H9 (cell line): ENCODE measurements around the gene GPR150. TPM values are rescaled to one million over a fixed set of nuclear protein-coding genes. Genes with fewer than 3 reads are reported as not detected.

Experiments used
- DNase-seq: peaks from one replicate; pipeline ENCODE4 v3.0.0-alpha.2; 2017
- H2AFZ ChIP-seq: one replicate; pipeline ENCODE4 v1.6.1; 2013; ENCODE audit warnings: mild to moderate bottlenecking, low read length, control low read depth, moderate library complexity
- H2AK5ac ChIP-seq: 2 replicates; pipeline ENCODE4 v1.6.1; 2013; ENCODE audit warnings: low read length, control low read depth, mixed read lengths; ENCODE audit not compliant: insufficient read length
- H2BK120ac ChIP-seq: one replicate; pipeline ENCODE4 v1.6.1; 2013; ENCODE audit warnings: low read depth, mild to moderate bottlenecking, low read length, control low read depth, inconsistent platforms; ENCODE audit not compliant: poor library complexity, severe bottlenecking
- H2BK12ac ChIP-seq: 2 replicates; pipeline ENCODE4 v1.6.1; 2013; ENCODE audit warnings: low read length, control low read depth, mixed read lengths, low read depth; ENCODE audit not compliant: insufficient read length
- H2BK15ac ChIP-seq: 2 replicates; pipeline ENCODE4 v1.6.1; 2013; ENCODE audit warnings: low read depth, low read length, control low read depth
- H2BK20ac ChIP-seq: one replicate; pipeline ENCODE4 v1.6.1; 2013; ENCODE audit warnings: low read depth, mild to moderate bottlenecking, low read length, control low read depth, inconsistent platforms; ENCODE audit not compliant: poor library complexity, severe bottlenecking
- H2BK5ac ChIP-seq: 2 replicates; pipeline ENCODE4 v1.6.1; 2013; ENCODE audit warnings: low read length, control low read depth, mixed read lengths; ENCODE audit not compliant: insufficient read length
- H3K14ac ChIP-seq: 2 replicates; pipeline ENCODE4 v1.6.1; 2013; ENCODE audit warnings: low read length, control low read depth; ENCODE audit not compliant: insufficient read depth
- H3K18ac ChIP-seq: 2 replicates; pipeline ENCODE4 v1.6.1; 2013; ENCODE audit warnings: low read depth, mild to moderate bottlenecking, mixed read lengths, low read length, control low read depth; ENCODE audit not compliant: insufficient read length
- H3K23ac ChIP-seq: 2 replicates; pipeline ENCODE4 v1.6.1; 2013; ENCODE audit warnings: low read length, control low read depth, mixed read lengths, low read depth; ENCODE audit not compliant: insufficient read length
- H3K23me2 ChIP-seq: 2 replicates; pipeline ENCODE4 v1.6.1; 2013; ENCODE audit warnings: low read depth, mild to moderate bottlenecking, mixed read lengths, low read length, control low read depth; ENCODE audit not compliant: insufficient read length, poor library complexity, severe bottlenecking
- H3K27ac ChIP-seq: 2 replicates; pipeline ENCODE4 v1.5.1; 2013; ENCODE audit warnings: low read length, control low read depth, mixed read lengths, low read depth; ENCODE audit not compliant: insufficient read length
- H3K27me3 ChIP-seq: 2 replicates; pipeline ENCODE4 v1.6.1; 2013; ENCODE audit warnings: low read length, control low read depth, inconsistent platforms; ENCODE audit not compliant: insufficient read depth
- H3K4ac ChIP-seq: 2 replicates; pipeline ENCODE4 v1.6.1; 2013; ENCODE audit warnings: low read depth, mild to moderate bottlenecking, control low read depth, inconsistent platforms, low read length, moderate library complexity
- H3K4me1 ChIP-seq: 2 replicates; pipeline ENCODE4 v1.6.1; 2013; ENCODE audit warnings: low read length, control low read depth, inconsistent platforms; ENCODE audit not compliant: insufficient read depth
- H3K4me2 ChIP-seq: 2 replicates; pipeline ENCODE4 v1.6.1; 2013; ENCODE audit warnings: low read length, control low read depth, mixed read lengths; ENCODE audit not compliant: insufficient read length, insufficient read depth
- H3K56ac ChIP-seq: 2 replicates; pipeline ENCODE4 v1.6.1; 2013; ENCODE audit warnings: low read depth, mild to moderate bottlenecking, mixed read lengths, low read length, control low read depth; ENCODE audit not compliant: insufficient read length
- H3K79me1 ChIP-seq: 2 replicates; pipeline ENCODE4 v1.6.1; 2013; ENCODE audit warnings: low read depth, mild to moderate bottlenecking, moderate library complexity, low read length, control low read depth, inconsistent platforms; ENCODE audit not compliant: insufficient read depth, poor library complexity, severe bottlenecking
- H3K79me2 ChIP-seq: 2 replicates; pipeline ENCODE4 v1.6.1; 2013; ENCODE audit warnings: low read length, control low read depth, inconsistent platforms; ENCODE audit not compliant: insufficient read depth
- H3K9ac ChIP-seq: 2 replicates; pipeline ENCODE4 v1.6.1; 2013; ENCODE audit warnings: low read length, control low read depth, mixed read lengths; ENCODE audit not compliant: insufficient read length; ENCODE audit errors: extremely low read depth
- H3K9me3 ChIP-seq: one replicate; pipeline ENCODE4 v1.6.1; 2013; ENCODE audit warnings: low read depth, low read length, inconsistent platforms; ENCODE audit not compliant: control insufficient read depth
- H3T11ph ChIP-seq: one replicate; pipeline ENCODE4 v1.6.1; 2013; ENCODE audit warnings: mild to moderate bottlenecking, low read length, control low read depth, inconsistent platforms
- H4K20me1 ChIP-seq: one replicate; pipeline ENCODE4 v1.6.1; 2013; ENCODE audit not compliant: control insufficient read depth, insufficient read length, insufficient read depth
- H4K5ac ChIP-seq: 2 replicates; pipeline ENCODE4 v1.6.1; 2013; ENCODE audit warnings: low read depth, mild to moderate bottlenecking, mixed read lengths, low read length, control low read depth; ENCODE audit not compliant: insufficient read length
- H4K8ac ChIP-seq: replicated peaks from 2 replicates; pipeline ENCODE4 v1.6.1; 2013; ENCODE audit warnings: low read length, control low read depth, mixed read lengths, low read depth; ENCODE audit not compliant: insufficient read length
- H4K91ac ChIP-seq: 2 replicates; pipeline ENCODE4 v1.6.1; 2013; ENCODE audit warnings: low read depth, mild to moderate bottlenecking, moderate library complexity, mixed read lengths, low read length, control low read depth; ENCODE audit not compliant: insufficient read length
- H3K27ac Mint-ChIP-seq, 3 experiments: 2 replicates in 2 of 3; 3 replicates in 1 of 3; pipeline ENCODE4 v1.8.0; 2020 to 2021; ENCODE audit warnings: mixed read lengths in 3 of 3, mild to moderate bottlenecking in 1 of 3, moderate library complexity in 1 of 3
- H3K27me3 Mint-ChIP-seq: 2 replicates; pipeline ENCODE4 v1.8.0; 2021; ENCODE audit warnings: low read depth, mild to moderate bottlenecking, moderate library complexity, mixed read lengths
- H3K36me3 Mint-ChIP-seq, 3 experiments: 2 replicates in 2 of 3; 3 replicates in 1 of 3; pipeline ENCODE4 v1.8.0; 2020 to 2021; ENCODE audit warnings: low read depth in 3 of 3, mixed read lengths in 3 of 3; ENCODE audit not compliant: insufficient read depth in 1 of 3
- H3K4me1 Mint-ChIP-seq, 2 experiments: 2 replicates each; pipeline ENCODE4 v1.8.0; 2020; ENCODE audit warnings: mixed read lengths in 2 of 2
- H3K4me3 Mint-ChIP-seq, 2 experiments: 2 replicates in 1 of 2; 3 replicates in 1 of 2; pipeline ENCODE4 v1.8.0; 2020 to 2021; ENCODE audit warnings: mild to moderate bottlenecking in 2 of 2, mixed read lengths in 2 of 2, moderate library complexity in 1 of 2
- H3K9me3 Mint-ChIP-seq, 2 experiments: 2 replicates in 1 of 2; 3 replicates in 1 of 2; pipeline ENCODE4 v1.8.0; 2020; ENCODE audit warnings: mild to moderate bottlenecking in 2 of 2, mixed read lengths in 2 of 2, moderate library complexity in 1 of 2
- WGBS: extraction: QIAGEN DNeasy Blood & Tissue Kit; methylation state at CpG from one replicate; pipeline ENCODE4 v1.1.7; 2013; ENCODE audit warnings: missing lambda C conversion rate, low lambda C conversion rate, mixed read lengths; ENCODE audit not compliant: insufficient read length; ENCODE audit errors: extremely low coverage; 5-methylcytosine and 5-hydroxymethylcytosine counted together
- total RNA-seq: library from RNA; stranded (reverse); gene quantifications from 2 replicates; pipeline ENCODE4 v1.2.1, GENCODE V29; 2021
- TF ChIP-seq, protein P1 (sequence below): fragments of 200-600 bp; sonication (generic); conservative IDR thresholded peaks from 3 replicates; pipeline ENCODE4 v1.8.0; 2021; ENCODE audit warnings: antibody characterized with exemption, mild to moderate bottlenecking

The GPR150 gene
- total RNA-seq, 1 experiment from 2014 or later = not detected

DNA sequence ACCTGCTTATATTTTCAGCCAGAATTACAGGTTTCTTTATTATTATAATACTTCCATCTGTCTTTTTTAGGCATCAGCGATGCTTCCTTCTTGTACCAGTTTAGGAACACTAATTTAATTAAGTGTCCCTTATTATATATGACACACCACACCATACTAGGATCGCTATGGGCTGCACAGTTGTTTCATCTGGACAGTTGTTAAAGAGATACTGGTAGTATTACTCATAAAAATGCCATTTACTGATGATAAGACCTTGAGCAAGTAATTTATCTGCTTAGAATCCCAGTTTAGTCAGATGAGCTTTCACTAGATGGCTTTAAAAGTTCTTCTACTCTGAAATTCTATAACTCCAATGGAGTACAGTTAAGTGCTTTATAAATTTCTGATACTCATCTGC lies 47.9 kb upstream of the GPR150 start:
- Histone ChIP-seq H2BK120ac (no peak overlapping the region), H4K20me1 (no peaks in the 10 kb centered on the region), H3K79me2 (no peaks in the 10 kb centered on the region), H3K79me1 (no peaks in the 10 kb centered on the region), H4K5ac (no peak overlapping the region), H3K23ac (no peak overlapping the region), H3K9ac (no peak overlapping the region), H4K8ac (no peak overlapping the region), H3K9me3 (no peaks in the 10 kb centered on the region), H2BK12ac (no peak overlapping the region), H3T11ph (no peak overlapping the region), H3K27ac (no peak overlapping the region), H2AK5ac (no peak overlapping the region), H2BK20ac (no peak overlapping the region), H3K18ac (no peak overlapping the region), H3K23me2 (no peaks in the 10 kb centered on the region), H3K56ac (no peak overlapping the region), H4K91ac (no peak overlapping the region), H2BK15ac (no peak overlapping the region), H3K14ac (no peak overlapping the region), H3K4me2 (no peak overlapping the region), H3K4me1 (no peaks in the 10 kb centered on the region), H2AFZ (no peak overlapping the region), H2BK5ac (no peak overlapping the region), H3K4ac (no peak overlapping the region), H3K27me3 (no peaks in the 10 kb centered on the region)
- H3K27me3 Mint-ChIP-seq = no peaks in the 10 kb centered on the region
- no peaks in the 10 kb centered on the region for H3K4me1 Mint-ChIP-seq
- no peak overlapping the region for H3K27ac Mint-ChIP-seq
- H3K36me3 Mint-ChIP-seq = peaks cover 6 to 16% (median 6%) of the 10 kb centered on the region in 3 experiments; a peak in 5 of 7 replicates
- DNase-seq = no peak
- peaks cover 0 to 3% of the 10 kb centered on the region in 2 experiments; a peak in 1 of 5 replicates for H3K9me3 Mint-ChIP-seq
- TF ChIP-seq, protein P1, sequence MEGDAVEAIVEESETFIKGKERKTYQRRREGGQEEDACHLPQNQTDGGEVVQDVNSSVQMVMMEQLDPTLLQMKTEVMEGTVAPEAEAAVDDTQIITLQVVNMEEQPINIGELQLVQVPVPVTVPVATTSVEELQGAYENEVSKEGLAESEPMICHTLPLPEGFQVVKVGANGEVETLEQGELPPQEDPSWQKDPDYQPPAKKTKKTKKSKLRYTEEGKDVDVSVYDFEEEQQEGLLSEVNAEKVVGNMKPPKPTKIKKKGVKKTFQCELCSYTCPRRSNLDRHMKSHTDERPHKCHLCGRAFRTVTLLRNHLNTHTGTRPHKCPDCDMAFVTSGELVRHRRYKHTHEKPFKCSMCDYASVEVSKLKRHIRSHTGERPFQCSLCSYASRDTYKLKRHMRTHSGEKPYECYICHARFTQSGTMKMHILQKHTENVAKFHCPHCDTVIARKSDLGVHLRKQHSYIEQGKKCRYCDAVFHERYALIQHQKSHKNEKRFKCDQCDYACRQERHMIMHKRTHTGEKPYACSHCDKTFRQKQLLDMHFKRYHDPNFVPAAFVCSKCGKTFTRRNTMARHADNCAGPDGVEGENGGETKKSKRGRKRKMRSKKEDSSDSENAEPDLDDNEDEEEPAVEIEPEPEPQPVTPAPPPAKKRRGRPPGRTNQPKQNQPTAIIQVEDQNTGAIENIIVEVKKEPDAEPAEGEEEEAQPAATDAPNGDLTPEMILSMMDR = no peak
- whole genome bisulfite sequencing = no CpG with 5 or more reads among the region's 2 CpGs
- no peak overlapping the region for H3K4me3 Mint-ChIP-seq
